ENCODE results near the gene OR2L2.

GRCh38 chr1:248054671-248055070 is 24.8 kb downstream of the OR2L2 start:
- TF ChIP-seq, protein P1, sequence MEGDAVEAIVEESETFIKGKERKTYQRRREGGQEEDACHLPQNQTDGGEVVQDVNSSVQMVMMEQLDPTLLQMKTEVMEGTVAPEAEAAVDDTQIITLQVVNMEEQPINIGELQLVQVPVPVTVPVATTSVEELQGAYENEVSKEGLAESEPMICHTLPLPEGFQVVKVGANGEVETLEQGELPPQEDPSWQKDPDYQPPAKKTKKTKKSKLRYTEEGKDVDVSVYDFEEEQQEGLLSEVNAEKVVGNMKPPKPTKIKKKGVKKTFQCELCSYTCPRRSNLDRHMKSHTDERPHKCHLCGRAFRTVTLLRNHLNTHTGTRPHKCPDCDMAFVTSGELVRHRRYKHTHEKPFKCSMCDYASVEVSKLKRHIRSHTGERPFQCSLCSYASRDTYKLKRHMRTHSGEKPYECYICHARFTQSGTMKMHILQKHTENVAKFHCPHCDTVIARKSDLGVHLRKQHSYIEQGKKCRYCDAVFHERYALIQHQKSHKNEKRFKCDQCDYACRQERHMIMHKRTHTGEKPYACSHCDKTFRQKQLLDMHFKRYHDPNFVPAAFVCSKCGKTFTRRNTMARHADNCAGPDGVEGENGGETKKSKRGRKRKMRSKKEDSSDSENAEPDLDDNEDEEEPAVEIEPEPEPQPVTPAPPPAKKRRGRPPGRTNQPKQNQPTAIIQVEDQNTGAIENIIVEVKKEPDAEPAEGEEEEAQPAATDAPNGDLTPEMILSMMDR (IDR thresholded peaks at IDR 0.05 in 4 of 5, conservative IDR thresholded peaks at IDR 0.05 in 1 of 5): no peak
- no peak for TF ChIP-seq POLR2A (IDR thresholded peaks at IDR 0.05)
